CD4-positive, alpha-beta T cell treated with Interleukin-12 subunit alpha and Interleukin-12 subunit beta, for 1 hour (primary cell): ENCODE measurements around the gene CUL7.
"Not testable (repeated sequence)": the region's sequence is repeated elsewhere in the genome, so short reads cannot be mapped to it uniquely, and the experiment has no call there.

ENCODE experiments used
- DNase-seq: peaks from one replicate; pipeline ENCODE4 v3.0.0-alpha.2; 2020

The CUL7 gene

GRCh38 chr6:43053545-43054205 lies at the start of gene CUL7:
CUL7 (minus strand) TSS chr6:43053851; CDS start chr6:43052788, 1,063 bp downstream.
- DNase-seq, result peak; percentile 92

- no peak for DNase-seq
These were observed 47.8 kb upstream of the CUL7 start for GRCh38 chr6:43101497-43101896.

GRCh38 chr6:43097502-43097901 lies 43.9 kb upstream of the CUL7 start:
- DNase-seq, result no peak

- DNase-seq, result no peak
These were observed 43.4 kb upstream of the CUL7 start for GRCh38 chr6:43097098-43097489.

- DNase-seq, result no peak
These were observed 42.9 kb upstream of the CUL7 start for GRCh38 chr6:43096451-43097097.

- no peak for DNase-seq
These were observed 42.3 kb upstream of the CUL7 start for GRCh38 chr6:43095939-43096338.

GRCh38 chr6:43093436-43094289 lies 40.0 kb upstream of the CUL7 start:
- DNase-seq, result peak; percentile 15

- DNase-seq, result no peak
These were observed 39.0 kb upstream of the CUL7 start for GRCh38 chr6:43092635-43093034.

- no peak for DNase-seq
These were observed 37.9 kb upstream of the CUL7 start for GRCh38 chr6:43091436-43091991.

- no peak for DNase-seq
These were observed 37.4 kb upstream of the CUL7 start for GRCh38 chr6:43091020-43091419.

GRCh38 chr6:43090559-43090956 lies 36.9 kb upstream of the CUL7 start:
- no peak for DNase-seq

GRCh38 chr6:43089874-43090558 lies 36.4 kb upstream of the CUL7 start:
- no peak for DNase-seq

GRCh38 chr6:43089467-43089866 lies 35.8 kb upstream of the CUL7 start:
- no peak for DNase-seq

GRCh38 chr6:43088654-43089056 lies 35.0 kb upstream of the CUL7 start:
- DNase-seq, result no peak

GRCh38 chr6:43086022-43086658 lies 32.5 kb upstream of the CUL7 start:
- DNase-seq, result no peak

- DNase-seq, result no peak
These were observed 29.4 kb upstream of the CUL7 start for GRCh38 chr6:43082806-43083655.

- DNase-seq, result not testable (repeated sequence)
These were observed 28.3 kb upstream of the CUL7 start for GRCh38 chr6:43081922-43082321.

- no peak for DNase-seq
These were observed 27.4 kb upstream of the CUL7 start for GRCh38 chr6:43081043-43081442.

- DNase-seq, result no peak
These were observed 25.0 kb upstream of the CUL7 start for GRCh38 chr6:43078691-43079090.

- no peak for DNase-seq
These were observed 24.4 kb upstream of the CUL7 start for GRCh38 chr6:43077981-43078511.

GRCh38 chr6:43077333-43077809 lies 23.7 kb upstream of the CUL7 start:
- no peak for DNase-seq
